ENCODE results near the gene BSND.

Gene BSND

GRCh38 chr1:54991939-54992338 lies 6.8 kb upstream of the BSND start:
- Histone ChIP-seq H3K27ac (no peak overlapping the region), H3K4me3 (no peak overlapping the region)
- no peak for TF ChIP-seq CTCF (IDR thresholded peaks at IDR 0.05)
- DNase-seq (ENCODE audit: low spot score): no peak

- no peak for TF ChIP-seq CTCF (IDR thresholded peaks at IDR 0.05)
- no peak for DNase-seq (ENCODE audit: low spot score)
- Histone ChIP-seq H3K4me3 (no peak overlapping the region), H3K27ac (no peak overlapping the region)
These were observed 5.6 kb upstream of the BSND start for GRCh38 chr1:54993140-54993539.

GRCh38 chr1:54994355-54994990 lies 4.3 kb upstream of the BSND start:
- DNase-seq (ENCODE audit: low spot score): no peak
- Histone ChIP-seq H3K4me3 (no peak overlapping the region), H3K27ac (no peak overlapping the region)
- no peak for TF ChIP-seq CTCF (IDR thresholded peaks at IDR 0.05)

GRCh38 chr1:54995013-54995760 lies 3.5 kb upstream of the BSND start:
- TF ChIP-seq CTCF (IDR thresholded peaks at IDR 0.05): no peak
- DNase-seq (ENCODE audit: low spot score): no peak
- Histone ChIP-seq H3K4me3 (no peak overlapping the region), H3K27ac (no peak overlapping the region)

- TF ChIP-seq CTCF (IDR thresholded peaks at IDR 0.05): no peak
- H3K27ac ChIP-seq: no peak overlapping the region
- DNase-seq (ENCODE audit: low spot score): no peak
- no peak overlapping the region for H3K4me3 ChIP-seq
These were observed 2.9 kb upstream of the BSND start for GRCh38 chr1:54995835-54996234.

- H3K27ac ChIP-seq: no peak overlapping the region
- no peak for DNase-seq (ENCODE audit: low spot score)
- H3K4me3 ChIP-seq: no peak overlapping the region
- peak; percentile 76 for TF ChIP-seq CTCF (IDR thresholded peaks at IDR 0.05)
These were observed 2.3 kb upstream of the BSND start for GRCh38 chr1:54996359-54996868.
